Liver (tissue), 9 donors: Measurements from ENCODE around the gene ZC3HAV1L. TPM values are rescaled to one million over a fixed set of nuclear protein-coding genes. Genes with fewer than 3 reads are reported as not detected.
A peak's percentile ranks its signal among the peaks of the same experiment; 100 is the strongest.

Experiments
- DNase-seq: peaks from one replicate; pipeline ENCODE4 v3.0.0-alpha.2; 2017; ENCODE audit warnings: low spot score
- H3K27ac ChIP-seq, 2 donors: one replicate each; pipeline ENCODE4 v1.7.0; 2013; ENCODE audit warnings: inconsistent platforms in 2 of 2, low read length in 2 of 2, control low read depth in 1 of 2, low read depth in 1 of 2, mild to moderate bottlenecking in 1 of 2
- H3K27me3 ChIP-seq, 4 donors: one replicate each; pipeline versions ENCODE4 v1.6.1 to v1.7.0; 2013; ENCODE audit warnings: low read length in 3 of 4, inconsistent platforms in 1 of 4, mild to moderate bottlenecking in 1 of 4, moderate library complexity in 1 of 4; ENCODE audit not compliant: control insufficient read depth in 4 of 4, insufficient read depth in 4 of 4
- H3K36me3 ChIP-seq, 4 donors: one replicate each; pipeline versions ENCODE4 v1.6.1 to v1.7.0; 2013; ENCODE audit warnings: low read length in 3 of 4, mild to moderate bottlenecking in 3 of 4, low read depth in 1 of 4, moderate library complexity in 1 of 4; ENCODE audit not compliant: control insufficient read depth in 4 of 4, insufficient read depth in 3 of 4
- H3K4me1 ChIP-seq, 4 donors: one replicate each; pipeline versions ENCODE4 v1.6.1 to v1.7.0; 2013; ENCODE audit warnings: low read length in 3 of 4, mild to moderate bottlenecking in 3 of 4, moderate library complexity in 1 of 4; ENCODE audit not compliant: control insufficient read depth in 4 of 4, insufficient read depth in 4 of 4
- H3K4me3 ChIP-seq, 3 donors: one replicate each; pipeline versions ENCODE4 v1.6.1 to v1.7.0; 2013; ENCODE audit warnings: low read length in 3 of 3, control low read depth in 1 of 3, low read depth in 1 of 3, mild to moderate bottlenecking in 1 of 3
- H3K9ac ChIP-seq, 2 donors: one replicate each; pipeline ENCODE4 v1.7.0; 2013; ENCODE audit warnings: low read length in 2 of 2, mild to moderate bottlenecking in 2 of 2, moderate library complexity in 2 of 2, control low read depth in 1 of 2, low read depth in 1 of 2
- H3K9me3 ChIP-seq, 4 donors: one replicate each; pipeline versions ENCODE4 v1.6.1 to v1.7.0; 2013; ENCODE audit warnings: low read length in 3 of 4; ENCODE audit not compliant: control insufficient read depth in 4 of 4
- ATF3 ChIP-seq: IDR thresholded peaks from 2 replicates; pipeline ENCODE4 v1.6.1; 2016; ENCODE audit warnings: antibody characterized with exemption
- EGR1 ChIP-seq, 2 donors: IDR thresholded peaks; 2 replicates each; pipeline ENCODE4 v1.6.1; 2016 to 2018; ENCODE audit warnings: antibody characterized with exemption in 2 of 2, low read depth in 2 of 2
- FOXA1 ChIP-seq: IDR thresholded peaks from 2 replicates; pipeline ENCODE4 v1.6.1; 2016; ENCODE audit warnings: antibody characterized with exemption
- FOXA2 ChIP-seq: IDR thresholded peaks from 2 replicates; pipeline ENCODE4 v1.6.1; 2016; ENCODE audit warnings: antibody characterized with exemption
- GABPA ChIP-seq, 2 donors: IDR thresholded peaks in 1 of 2; conservative IDR thresholded peaks in 1 of 2; 2 replicates each; pipeline ENCODE4 v1.6.1; 2016; ENCODE audit warnings: antibody characterized with exemption in 2 of 2, mild to moderate bottlenecking in 1 of 2, moderate library complexity in 1 of 2
- HNF4A ChIP-seq, 2 donors: conservative IDR thresholded peaks; 2 replicates each; pipeline ENCODE4 v1.6.1; 2016; ENCODE audit warnings: antibody characterized with exemption in 2 of 2, mild to moderate bottlenecking in 2 of 2
- HNF4G ChIP-seq: IDR thresholded peaks from 2 replicates; pipeline ENCODE4 v1.6.1; 2016; ENCODE audit warnings: antibody characterized with exemption
- JUND ChIP-seq, 2 donors: IDR thresholded peaks; 2 replicates each; pipeline ENCODE4 v1.6.1; 2016; ENCODE audit warnings: antibody characterized with exemption in 2 of 2
- NR2F2 ChIP-seq: IDR thresholded peaks from 2 replicates; pipeline ENCODE4 v1.6.1; 2016; ENCODE audit warnings: antibody characterized with exemption
- RAD21 ChIP-seq, 2 donors: IDR thresholded peaks; 2 replicates each; pipeline ENCODE4 v1.6.1; 2016; ENCODE audit warnings: antibody characterized with exemption in 2 of 2, mild to moderate bottlenecking in 2 of 2
- REST ChIP-seq: IDR thresholded peaks from 2 replicates; pipeline ENCODE4 v1.6.1; 2016; ENCODE audit warnings: antibody characterized with exemption, mild to moderate bottlenecking
- RXRA ChIP-seq, 2 donors: IDR thresholded peaks; 2 replicates each; pipeline ENCODE4 v1.6.1; 2017 to 2018; ENCODE audit warnings: antibody characterized with exemption in 2 of 2, mild to moderate bottlenecking in 1 of 2
- SP1 ChIP-seq: IDR thresholded peaks from 2 replicates; pipeline ENCODE4 v1.6.1; 2018; ENCODE audit warnings: antibody characterized with exemption, mild to moderate bottlenecking
- TAF1 ChIP-seq: conservative IDR thresholded peaks from 2 replicates; pipeline ENCODE4 v1.6.1; 2016; ENCODE audit warnings: antibody characterized with exemption, mild to moderate bottlenecking
- YY1 ChIP-seq: IDR thresholded peaks from 2 replicates; pipeline ENCODE4 v1.6.1; 2016; ENCODE audit warnings: antibody characterized with exemption, mild to moderate bottlenecking
- WGBS: extraction: QIAGEN DNeasy Blood & Tissue Kit; methylation state at CpG from one replicate; pipeline ENCODE4 v1.1.7; 2013; 5-methylcytosine and 5-hydroxymethylcytosine counted together
- polyA plus RNA-seq, 2 donors: library from polyadenylated mRNA; stranded (reverse) in 1 of 2; unstranded in 1 of 2; fragments of 200-250 nt in 1 of 2; fragments of >200 nt in 1 of 2; fragmentation: Nextera tagmentation in 1 of 2; extraction: Ambion mirVana in 1 of 2; gene quantifications; one replicate each; pipeline versions ENCODE4 v1.2.1 to v1.2.3, GENCODE V29; 2013 to 2015
- total RNA-seq, 2 donors: library from RNA; depleted of rRNA; stranded (reverse); fragments of >200 nt; gene quantifications; one replicate each; pipeline ENCODE4 v1.2.3, GENCODE V29; 2014
- TF ChIP-seq, protein P1 (sequence below): IDR thresholded peaks from 2 replicates; pipeline ENCODE4 v1.6.1; 2016; ENCODE audit warnings: antibody characterized with exemption
- TF ChIP-seq, protein P2 (sequence below): fragments of 150-350 bp; IDR thresholded peaks from 2 replicates; pipeline ENCODE4 v1.5.1; 2017; ENCODE audit warnings: improper control_type of control experiment, low read depth, low read length; ENCODE audit not compliant: missing input control
- TF ChIP-seq, protein P3 (sequence below): IDR thresholded peaks from 2 replicates; pipeline ENCODE4 v1.6.1; 2016; ENCODE audit warnings: antibody characterized with exemption
- donor health status: healthy.
- donor health status: healthy.
- donor health status: healthy.
- donor health status: healthy.
- donor health status: healthy.

ZC3HAV1L gene, protein sequence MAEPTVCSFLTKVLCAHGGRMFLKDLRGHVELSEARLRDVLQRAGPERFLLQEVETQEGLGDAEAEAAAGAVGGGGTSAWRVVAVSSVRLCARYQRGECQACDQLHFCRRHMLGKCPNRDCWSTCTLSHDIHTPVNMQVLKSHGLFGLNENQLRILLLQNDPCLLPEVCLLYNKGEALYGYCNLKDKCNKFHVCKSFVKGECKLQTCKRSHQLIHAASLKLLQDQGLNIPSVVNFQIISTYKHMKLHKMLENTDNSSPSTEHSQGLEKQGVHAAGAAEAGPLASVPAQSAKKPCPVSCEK
- total RNA-seq (10 to 100 TPM in 1 of 2 donors, 1 to 10 TPM in 1; 3.1 to 16.2 TPM), polyA plus RNA-seq (under 1 TPM; 0.19 to 0.63 TPM)

DNA sequence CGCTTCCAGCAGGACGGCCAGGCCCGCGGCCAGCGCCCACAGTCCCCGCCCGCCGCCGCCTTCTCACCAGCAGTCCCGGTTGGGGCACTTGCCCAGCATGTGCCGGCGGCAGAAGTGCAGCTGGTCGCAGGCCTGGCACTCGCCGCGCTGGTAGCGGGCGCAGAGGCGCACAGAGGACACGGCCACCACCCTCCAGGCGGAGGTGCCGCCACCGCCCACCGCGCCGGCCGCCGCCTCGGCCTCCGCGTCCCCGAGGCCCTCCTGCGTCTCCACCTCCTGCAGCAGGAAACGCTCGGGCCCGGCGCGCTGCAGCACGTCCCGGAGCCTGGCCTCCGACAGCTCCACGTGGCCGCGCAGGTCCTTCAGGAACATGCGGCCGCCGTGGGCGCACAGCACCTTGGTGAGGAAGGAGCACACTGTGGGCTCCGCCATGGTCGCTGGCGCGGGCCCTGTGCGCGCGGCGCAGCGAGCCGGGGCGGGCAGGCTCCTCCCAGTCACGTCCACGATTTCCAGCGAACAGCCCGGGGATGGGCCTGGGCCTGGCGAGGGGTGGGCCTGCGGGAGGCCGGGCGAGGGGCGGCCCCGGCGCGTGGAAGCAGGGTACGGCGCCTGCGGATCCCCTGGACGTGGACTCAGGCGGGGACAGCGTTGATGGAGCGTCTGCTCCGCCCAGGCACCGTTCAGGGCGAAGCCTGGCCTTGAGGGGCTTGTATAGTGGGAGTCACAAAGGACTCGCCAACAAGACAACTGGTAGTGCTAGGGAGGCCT is at the start of gene ZC3HAV1L:
TSS of gene ZC3HAV1L (minus strand) at position 457 of the 768 bp plus-strand sequence. CDS start at position 432, 25 bp downstream.
- Histone ChIP-seq H3K36me3 (no peaks in the 10 kb centered on the region), H3K27ac (peak within 1 kb of the TSS; percentile 54 to 70), H3K27me3 (no peaks in the 10 kb centered on the region), H3K4me3 (peak within 1 kb of the TSS; percentile 47 to 70 (median 63)), H3K9ac (no peak within 1 kb of the TSS), H3K9me3 (no peaks in the 10 kb centered on the region), H3K4me1 (peaks cover 0 to 9% (median 6%) of the 10 kb centered on the region in 4 donors)
- TF ChIP-seq TAF1 (no peak), EGR1 (IDR thresholded peaks at IDR 0.05; ENCODE audit: low read depth in 2 of 2) (no peak), NR2F2 (no peak), RXRA (IDR thresholded peaks at IDR 0.05) (no peak), YY1 (no peak), GABPA (IDR thresholded peaks at IDR 0.05 in 1 of 2, conservative IDR thresholded peaks at IDR 0.05 in 1 of 2) (no peak), FOXA2 (no peak), RAD21 (IDR thresholded peaks at IDR 0.05) (no peak), SP1 (no peak), HNF4G (no peak), REST (no peak), HNF4A (conservative IDR thresholded peaks at IDR 0.05) (no peak), ATF3 (no peak), JUND (IDR thresholded peaks at IDR 0.05) (no peak), FOXA1 (no peak)
- TF ChIP-seq, protein P1, sequence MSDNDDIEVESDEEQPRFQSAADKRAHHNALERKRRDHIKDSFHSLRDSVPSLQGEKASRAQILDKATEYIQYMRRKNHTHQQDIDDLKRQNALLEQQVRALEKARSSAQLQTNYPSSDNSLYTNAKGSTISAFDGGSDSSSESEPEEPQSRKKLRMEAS, result no peak
- TF ChIP-seq, protein P2, sequence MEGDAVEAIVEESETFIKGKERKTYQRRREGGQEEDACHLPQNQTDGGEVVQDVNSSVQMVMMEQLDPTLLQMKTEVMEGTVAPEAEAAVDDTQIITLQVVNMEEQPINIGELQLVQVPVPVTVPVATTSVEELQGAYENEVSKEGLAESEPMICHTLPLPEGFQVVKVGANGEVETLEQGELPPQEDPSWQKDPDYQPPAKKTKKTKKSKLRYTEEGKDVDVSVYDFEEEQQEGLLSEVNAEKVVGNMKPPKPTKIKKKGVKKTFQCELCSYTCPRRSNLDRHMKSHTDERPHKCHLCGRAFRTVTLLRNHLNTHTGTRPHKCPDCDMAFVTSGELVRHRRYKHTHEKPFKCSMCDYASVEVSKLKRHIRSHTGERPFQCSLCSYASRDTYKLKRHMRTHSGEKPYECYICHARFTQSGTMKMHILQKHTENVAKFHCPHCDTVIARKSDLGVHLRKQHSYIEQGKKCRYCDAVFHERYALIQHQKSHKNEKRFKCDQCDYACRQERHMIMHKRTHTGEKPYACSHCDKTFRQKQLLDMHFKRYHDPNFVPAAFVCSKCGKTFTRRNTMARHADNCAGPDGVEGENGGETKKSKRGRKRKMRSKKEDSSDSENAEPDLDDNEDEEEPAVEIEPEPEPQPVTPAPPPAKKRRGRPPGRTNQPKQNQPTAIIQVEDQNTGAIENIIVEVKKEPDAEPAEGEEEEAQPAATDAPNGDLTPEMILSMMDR, result no peak
- TF ChIP-seq, protein P3, sequence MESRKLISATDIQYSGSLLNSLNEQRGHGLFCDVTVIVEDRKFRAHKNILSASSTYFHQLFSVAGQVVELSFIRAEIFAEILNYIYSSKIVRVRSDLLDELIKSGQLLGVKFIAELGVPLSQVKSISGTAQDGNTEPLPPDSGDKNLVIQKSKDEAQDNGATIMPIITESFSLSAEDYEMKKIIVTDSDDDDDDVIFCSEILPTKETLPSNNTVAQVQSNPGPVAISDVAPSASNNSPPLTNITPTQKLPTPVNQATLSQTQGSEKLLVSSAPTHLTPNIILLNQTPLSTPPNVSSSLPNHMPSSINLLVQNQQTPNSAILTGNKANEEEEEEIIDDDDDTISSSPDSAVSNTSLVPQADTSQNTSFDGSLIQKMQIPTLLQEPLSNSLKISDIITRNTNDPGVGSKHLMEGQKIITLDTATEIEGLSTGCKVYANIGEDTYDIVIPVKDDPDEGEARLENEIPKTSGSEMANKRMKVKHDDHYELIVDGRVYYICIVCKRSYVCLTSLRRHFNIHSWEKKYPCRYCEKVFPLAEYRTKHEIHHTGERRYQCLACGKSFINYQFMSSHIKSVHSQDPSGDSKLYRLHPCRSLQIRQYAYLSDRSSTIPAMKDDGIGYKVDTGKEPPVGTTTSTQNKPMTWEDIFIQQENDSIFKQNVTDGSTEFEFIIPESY, result no peak
- DNase-seq, result peak; percentile 66
- 5% methylated on average over 82 of the region's 82 CpGs for WGBS
